ENCODE results near the gene SCFD2. TPM values are rescaled to one million over a fixed set of nuclear protein-coding genes. Genes with fewer than 3 reads are reported as not detected.

The SCFD2 gene
- total and polyA plus RNA-seq, 7 experiments from 2014 or later: 13.4 to 32.8 (median 20.8) TPM

GRCh38 chr4:52976523-52977230 is 389.2 kb downstream of the SCFD2 start:
- no peak overlapping the region for H3K27ac Mint-ChIP-seq
- DNase-seq: no peak
- ChIA-PET CTCF (interaction anchor here (0.6 kb wide), 1 partner anchor 592 kb away, joined by 3 read pairs; no protein-coding TSS in a partner anchor), POLR2A (no interaction called here)
- H3K4me3 ChIP-seq (ENCODE audit: low read length): no peak overlapping the region
- H3K9me3 ChIP-seq (ENCODE audit: control insufficient read depth in 2 of 3, low read length in 3 of 3): no peaks in the 10 kb centered on the region
- no peak for ATAC-seq
- H3K9me3 Mint-ChIP-seq: peaks cover 0 to 10% (median 3%) of the 10 kb centered on the region in 11 donors
- no peak overlapping the region for H3K4me3 Mint-ChIP-seq
- peaks cover 0 to 6% (median 0%) of the 10 kb centered on the region in 7 donors for H3K4me1 Mint-ChIP-seq
- H3K27ac ChIP-seq (ENCODE audit: low read depth, low read length): no peak overlapping the region
- no peaks in the 10 kb centered on the region for H3K27me3 Mint-ChIP-seq
- intact Hi-C loops (cut with micrococcal nuclease): no loop called here
- H3K36me3 Mint-ChIP-seq: peaks cover 0 to 27% (median 8%) of the 10 kb centered on the region in 5 donors
- no peaks in the 10 kb centered on the region for H3K36me3 ChIP-seq (ENCODE audit: control insufficient read depth in 2 of 3, insufficient read depth in 3 of 3, low read length in 3 of 3)
- H3K4me1 ChIP-seq (ENCODE audit: control insufficient read depth in 2 of 2, insufficient read depth in 2 of 2, low read length in 2 of 2): no peaks in the 10 kb centered on the region
- no peaks in the 10 kb centered on the region for H3K27me3 ChIP-seq (ENCODE audit: control insufficient read depth in 2 of 2, insufficient read depth in 2 of 2, low read length in 2 of 2)

- no peak overlapping the region for H3K4me3 ChIP-seq (ENCODE audit: low read length)
- peaks cover 0 to 15% (median 4%) of the 10 kb centered on the region in 11 donors for H3K9me3 Mint-ChIP-seq
- CTCF ChIA-PET: no interaction called here
- POLR2A ChIA-PET: no interaction called here
- H3K4me1 ChIP-seq (ENCODE audit: control insufficient read depth in 2 of 2, insufficient read depth in 2 of 2, low read length in 2 of 2): no peaks in the 10 kb centered on the region
- DNase-seq (no peak), ATAC-seq (no peak)
- no peaks in the 10 kb centered on the region for H3K27me3 Mint-ChIP-seq
- peaks cover 2 to 46% (median 36%) of the 10 kb centered on the region in 5 donors for H3K36me3 Mint-ChIP-seq
- no peaks in the 10 kb centered on the region for H3K9me3 ChIP-seq (ENCODE audit: control insufficient read depth in 2 of 3, low read length in 3 of 3)
- H3K4me3 Mint-ChIP-seq: no peak overlapping the region
- H3K27me3 ChIP-seq (ENCODE audit: control insufficient read depth in 2 of 2, insufficient read depth in 2 of 2, low read length in 2 of 2): no peaks in the 10 kb centered on the region
- peaks cover 0 to 9% (median 0%) of the 10 kb centered on the region in 7 donors for H3K4me1 Mint-ChIP-seq
- intact Hi-C loops (cut with micrococcal nuclease): no loop called here
- H3K27ac ChIP-seq (ENCODE audit: low read depth, low read length): no peak overlapping the region
- no peaks in the 10 kb centered on the region for H3K36me3 ChIP-seq (ENCODE audit: control insufficient read depth in 2 of 3, insufficient read depth in 3 of 3, low read length in 3 of 3)
- no peak overlapping the region for H3K27ac Mint-ChIP-seq
Measured at GRCh38 chr4:52968691-52969090, 397.2 kb downstream of the SCFD2 start.

DNA sequence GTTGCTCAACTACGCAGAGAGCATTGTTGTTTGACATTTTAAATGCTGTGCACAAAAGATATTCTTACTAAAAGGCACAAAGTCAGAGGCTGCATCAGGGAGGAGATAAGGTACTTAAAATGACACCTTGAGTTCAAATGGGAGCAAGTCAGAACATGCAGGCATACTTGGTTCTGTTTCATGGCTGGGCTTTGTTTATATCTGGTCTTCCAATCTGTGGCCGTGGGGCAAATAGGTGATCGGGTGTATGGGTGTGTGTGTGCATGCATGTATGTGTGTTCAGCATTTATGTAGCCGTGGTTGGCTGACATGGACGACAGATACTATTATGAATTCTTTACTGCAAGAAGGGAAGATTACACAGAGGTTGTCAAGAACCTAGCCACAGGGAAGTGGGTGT is 397.6 kb downstream of the SCFD2 start:
- no peak overlapping the region for H3K4me3 ChIP-seq (ENCODE audit: low read length)
- ATAC-seq: no peak
- intact Hi-C loops (cut with micrococcal nuclease): no loop called here
- no peaks in the 10 kb centered on the region for H3K27me3 ChIP-seq (ENCODE audit: control insufficient read depth in 2 of 2, insufficient read depth in 2 of 2, low read length in 2 of 2)
- H3K27ac ChIP-seq (ENCODE audit: low read depth, low read length): no peak overlapping the region
- no peak for DNase-seq
- CTCF ChIA-PET: no interaction called here
- H3K36me3 Mint-ChIP-seq: peaks cover 2 to 44% (median 36%) of the 10 kb centered on the region in 5 donors
- no peak overlapping the region for H3K4me3 Mint-ChIP-seq
- no peak overlapping the region for H3K27ac Mint-ChIP-seq
- H3K27me3 Mint-ChIP-seq: no peaks in the 10 kb centered on the region
- POLR2A ChIA-PET: no interaction called here
- peaks cover 0 to 15% (median 4%) of the 10 kb centered on the region in 11 donors for H3K9me3 Mint-ChIP-seq
- H3K4me1 Mint-ChIP-seq: peaks cover 0 to 9% (median 0%) of the 10 kb centered on the region in 7 donors
- H3K36me3 ChIP-seq (ENCODE audit: control insufficient read depth in 2 of 3, insufficient read depth in 3 of 3, low read length in 3 of 3): no peaks in the 10 kb centered on the region
- H3K4me1 ChIP-seq (ENCODE audit: control insufficient read depth in 2 of 2, insufficient read depth in 2 of 2, low read length in 2 of 2): no peaks in the 10 kb centered on the region
- no peaks in the 10 kb centered on the region for H3K9me3 ChIP-seq (ENCODE audit: control insufficient read depth in 2 of 3, low read length in 3 of 3)

- no peak overlapping the region for H3K27ac ChIP-seq (ENCODE audit: low read depth, low read length)
- H3K27me3 ChIP-seq (ENCODE audit: control insufficient read depth in 2 of 2, insufficient read depth in 2 of 2, low read length in 2 of 2): no peaks in the 10 kb centered on the region
- H3K27me3 Mint-ChIP-seq: no peaks in the 10 kb centered on the region
- ChIA-PET CTCF (no interaction called here), POLR2A (interaction anchor here (0.6 kb wide), 1 partner anchor 660 kb away, joined by 3 read pairs; no protein-coding TSS in a partner anchor)
- no peak overlapping the region for H3K27ac Mint-ChIP-seq
- DNase-seq: no peak
- H3K4me3 Mint-ChIP-seq: no peak overlapping the region
- peaks cover 2 to 42% (median 30%) of the 10 kb centered on the region in 5 donors for H3K36me3 Mint-ChIP-seq
- no peak for ATAC-seq
- intact Hi-C loops (cut with micrococcal nuclease): no loop called here
- no peaks in the 10 kb centered on the region for H3K9me3 ChIP-seq (ENCODE audit: control insufficient read depth in 2 of 3, low read length in 3 of 3)
- no peaks in the 10 kb centered on the region for H3K36me3 ChIP-seq (ENCODE audit: control insufficient read depth in 2 of 3, insufficient read depth in 3 of 3, low read length in 3 of 3)
- peaks cover 0 to 14% (median 3%) of the 10 kb centered on the region in 11 donors for H3K9me3 Mint-ChIP-seq
- H3K4me1 Mint-ChIP-seq: peaks cover 0 to 9% (median 0%) of the 10 kb centered on the region in 7 donors
- no peak overlapping the region for H3K4me3 ChIP-seq (ENCODE audit: low read length)
- no peaks in the 10 kb centered on the region for H3K4me1 ChIP-seq (ENCODE audit: control insufficient read depth in 2 of 2, insufficient read depth in 2 of 2, low read length in 2 of 2)
Measured at GRCh38 chr4:52966781-52967180, 399.1 kb downstream of the SCFD2 start.

- peaks cover 0 to 9% (median 0%) of the 10 kb centered on the region in 7 donors for H3K4me1 Mint-ChIP-seq
- Histone ChIP-seq H3K27me3 (ENCODE audit: control insufficient read depth in 2 of 2, insufficient read depth in 2 of 2, low read length in 2 of 2) (no peaks in the 10 kb centered on the region), H3K4me1 (ENCODE audit: control insufficient read depth in 2 of 2, insufficient read depth in 2 of 2, low read length in 2 of 2) (no peaks in the 10 kb centered on the region), H3K4me3 (ENCODE audit: low read length) (no peak overlapping the region), H3K36me3 (ENCODE audit: control insufficient read depth in 2 of 3, insufficient read depth in 3 of 3, low read length in 3 of 3) (no peaks in the 10 kb centered on the region), H3K9me3 (ENCODE audit: control insufficient read depth in 2 of 3, low read length in 3 of 3) (no peaks in the 10 kb centered on the region), H3K27ac (ENCODE audit: low read depth, low read length) (no peak overlapping the region)
- H3K27me3 Mint-ChIP-seq: no peaks in the 10 kb centered on the region
- no peak overlapping the region for H3K4me3 Mint-ChIP-seq
- intact Hi-C loops (cut with micrococcal nuclease): no loop called here
- POLR2A ChIA-PET: interaction anchor here (0.6 kb wide), 1 partner anchor 661 kb away, joined by 3 read pairs; no protein-coding TSS in a partner anchor
- CTCF ChIA-PET: no interaction called here
- ATAC-seq: no peak
- DNase-seq: no peak
- H3K9me3 Mint-ChIP-seq: peaks cover 0 to 11% (median 3%) of the 10 kb centered on the region in 11 donors
- H3K36me3 Mint-ChIP-seq: peaks cover 2 to 45% (median 28%) of the 10 kb centered on the region in 5 donors
- peak overlapping the region in 1 of 9 donors; percentile 13 for H3K27ac Mint-ChIP-seq
Measured at GRCh38 chr4:52966172-52966571, 399.7 kb downstream of the SCFD2 start.

DNA sequence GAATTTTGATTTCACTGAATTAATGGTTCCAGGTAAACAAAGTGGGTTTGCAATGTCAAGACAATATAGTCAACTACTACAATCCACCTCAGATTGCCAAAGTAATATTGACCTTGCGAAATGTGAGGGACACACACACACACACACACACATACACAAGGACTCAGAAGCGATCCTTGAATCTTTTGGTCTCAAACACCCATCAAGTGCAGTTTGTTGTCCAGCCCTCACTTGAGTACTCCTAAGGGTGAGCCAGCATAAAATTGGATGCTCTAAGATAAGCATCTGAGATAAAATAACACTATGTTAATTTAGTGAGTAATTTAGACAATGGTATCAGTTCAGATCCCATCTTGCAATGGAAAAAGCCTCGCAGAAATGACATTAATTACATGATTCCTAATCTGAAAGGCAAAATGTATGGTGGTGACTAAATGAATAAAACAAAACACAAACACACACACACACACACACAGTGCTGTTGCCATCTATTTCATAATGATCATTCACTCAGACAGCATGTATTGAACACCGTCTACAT is 401.2 kb downstream of the SCFD2 start:
- peaks cover 0 to 9% (median 3%) of the 10 kb centered on the region in 7 donors for H3K4me1 Mint-ChIP-seq
- H3K36me3 Mint-ChIP-seq: peaks cover 2 to 47% (median 23%) of the 10 kb centered on the region in 5 donors
- ATAC-seq (no peak), DNase-seq (no peak)
- H3K36me3 ChIP-seq (ENCODE audit: control insufficient read depth in 2 of 3, insufficient read depth in 3 of 3, low read length in 3 of 3): no peaks in the 10 kb centered on the region
- no peaks in the 10 kb centered on the region for H3K9me3 ChIP-seq (ENCODE audit: control insufficient read depth in 2 of 3, low read length in 3 of 3)
- no peak overlapping the region for H3K27ac Mint-ChIP-seq
- H3K27me3 ChIP-seq (ENCODE audit: control insufficient read depth in 2 of 2, insufficient read depth in 2 of 2, low read length in 2 of 2): no peaks in the 10 kb centered on the region
- H3K4me1 ChIP-seq (ENCODE audit: control insufficient read depth in 2 of 2, insufficient read depth in 2 of 2, low read length in 2 of 2): no peaks in the 10 kb centered on the region
- no peak overlapping the region for H3K27ac ChIP-seq (ENCODE audit: low read depth, low read length)
- CTCF ChIA-PET: no interaction called here
- POLR2A ChIA-PET: no interaction called here
- no peak overlapping the region for H3K4me3 Mint-ChIP-seq
- no peaks in the 10 kb centered on the region for H3K27me3 Mint-ChIP-seq
- intact Hi-C loops (cut with micrococcal nuclease): no loop called here
- peaks cover 0 to 8% (median 0%) of the 10 kb centered on the region in 11 donors for H3K9me3 Mint-ChIP-seq
- H3K4me3 ChIP-seq (ENCODE audit: low read length): no peak overlapping the region

All from naive thymus-derived CD4-positive, alpha-beta T cell (primary cell).